AG04449 (cell line): Measurements from ENCODE around the gene CEBPG.

Source experiments
- CTCF ChIA-PET: fragments of 350-600 bp; formaldehyde crosslinking; extraction: SDS; loops from one replicate; lab custom pipeline; 2021; ENCODE audit warnings: antibody characterized with exemption; lab: Yijun Ruan, JAX
- POLR2A ChIA-PET: fragments of 400-600, 350-600 bp; formaldehyde crosslinking; extraction: SDS; loops from one replicate; lab custom pipeline; 2020; ENCODE audit warnings: antibody characterized with exemption, inconsistent platforms; lab: Yijun Ruan, JAX
- DNase-seq: peaks from one replicate; pipeline ENCODE4 v3.0.0-alpha.2; 2010; ENCODE audit warnings: low read depth, low spot score
- H3K4me3 ChIP-seq: 2 replicates; pipeline ENCODE4 v1.5.1; 2011; ENCODE audit warnings: low read depth, mild to moderate bottlenecking, control low read depth, low read length
- TF ChIP-seq, protein P1 (sequence below): IDR thresholded peaks from one replicate; pipeline ENCODE4 v1.5.1; 2011; ENCODE audit warnings: mild to moderate bottlenecking, moderate library complexity, low read length, control low read depth, inconsistent platforms; ENCODE audit not compliant: insufficient read depth; ENCODE audit errors: missing control alignments

Gene CEBPG

GRCh38 chr19:33398361-33399060 lies 25.0 kb downstream of the CEBPG start:
- CTCF ChIA-PET: interaction anchor here (1.1 to 19.3 kb wide), 8 partner anchors 8 to 221 kb away, joined by 3 to 406 read pairs (median 5); partner anchors contain the start of gene CEBPG
- no peak for DNase-seq
- TF ChIP-seq, protein P1, sequence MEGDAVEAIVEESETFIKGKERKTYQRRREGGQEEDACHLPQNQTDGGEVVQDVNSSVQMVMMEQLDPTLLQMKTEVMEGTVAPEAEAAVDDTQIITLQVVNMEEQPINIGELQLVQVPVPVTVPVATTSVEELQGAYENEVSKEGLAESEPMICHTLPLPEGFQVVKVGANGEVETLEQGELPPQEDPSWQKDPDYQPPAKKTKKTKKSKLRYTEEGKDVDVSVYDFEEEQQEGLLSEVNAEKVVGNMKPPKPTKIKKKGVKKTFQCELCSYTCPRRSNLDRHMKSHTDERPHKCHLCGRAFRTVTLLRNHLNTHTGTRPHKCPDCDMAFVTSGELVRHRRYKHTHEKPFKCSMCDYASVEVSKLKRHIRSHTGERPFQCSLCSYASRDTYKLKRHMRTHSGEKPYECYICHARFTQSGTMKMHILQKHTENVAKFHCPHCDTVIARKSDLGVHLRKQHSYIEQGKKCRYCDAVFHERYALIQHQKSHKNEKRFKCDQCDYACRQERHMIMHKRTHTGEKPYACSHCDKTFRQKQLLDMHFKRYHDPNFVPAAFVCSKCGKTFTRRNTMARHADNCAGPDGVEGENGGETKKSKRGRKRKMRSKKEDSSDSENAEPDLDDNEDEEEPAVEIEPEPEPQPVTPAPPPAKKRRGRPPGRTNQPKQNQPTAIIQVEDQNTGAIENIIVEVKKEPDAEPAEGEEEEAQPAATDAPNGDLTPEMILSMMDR: no peak
- POLR2A ChIA-PET: interaction anchor here (1.2 kb wide), 1 partner anchor 25 kb away, joined by 4 read pairs; the partner anchor contains the start of gene CEBPG
- H3K4me3 ChIP-seq: no peak overlapping the region

DNA sequence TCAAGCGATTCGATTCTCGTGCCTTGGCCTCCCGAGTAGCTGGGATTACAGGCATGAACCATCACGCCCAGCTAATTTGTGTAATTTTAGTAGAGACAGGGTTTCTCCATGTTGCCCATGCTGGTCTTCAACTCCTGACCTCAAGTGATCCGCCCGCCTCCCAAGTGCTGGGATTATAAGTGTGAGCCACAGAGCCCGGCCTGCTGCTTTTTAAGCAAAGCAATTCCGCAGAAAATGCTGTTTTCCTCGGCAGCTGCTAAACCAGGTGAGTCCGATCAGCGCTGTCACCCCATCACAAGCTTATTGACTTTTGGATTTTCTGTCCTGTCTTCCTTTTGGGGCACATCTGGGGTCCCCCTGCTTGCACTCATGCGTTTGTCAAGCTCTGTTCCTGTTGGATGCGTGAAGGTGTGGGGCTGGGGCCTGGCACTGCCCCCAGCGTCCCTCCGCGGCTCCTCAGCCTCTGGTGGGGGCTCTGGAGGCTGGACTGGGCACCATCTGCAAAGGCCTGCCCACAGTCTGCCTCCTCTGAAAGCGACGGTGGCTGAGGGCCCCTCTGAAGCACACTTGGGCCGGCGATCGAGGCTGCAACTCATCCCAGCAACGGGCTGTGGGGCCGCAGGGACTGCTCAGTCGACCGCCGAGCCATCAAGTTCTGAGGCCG lies 25.7 kb downstream of the CEBPG start:
- no peak for DNase-seq
- ChIA-PET POLR2A (no interaction called here), CTCF (interaction anchor here (1.2 to 19.3 kb wide), 4 partner anchors 14 to 160 kb away, joined by 4 to 406 read pairs (median 5); partner anchors contain the start of gene CEBPG)
- H3K4me3 ChIP-seq: no peak overlapping the region
- TF ChIP-seq, protein P1: no peak

- TF ChIP-seq, protein P1: no peak
- H3K4me3 ChIP-seq: no peak overlapping the region
- DNase-seq: no peak
- ChIA-PET POLR2A (no interaction called here), CTCF (interaction anchor here (0.6 to 19.3 kb wide), 7 partner anchors 9 to 161 kb away, joined by 3 to 406 read pairs (median 3); partner anchors contain the start of gene CEBPG)
Observed at GRCh38 chr19:33399745-33400681, 26.5 kb downstream of the CEBPG start.

GRCh38 chr19:33400856-33401682 lies 27.6 kb downstream of the CEBPG start:
- DNase-seq: no peak
- POLR2A ChIA-PET: no interaction called here
- TF ChIP-seq, protein P1: no peak
- CTCF ChIA-PET: interaction anchor here (1.2 to 19.3 kb wide), 4 partner anchors 10 to 162 kb away, joined by 3 to 406 read pairs (median 3); no protein-coding TSS in a partner anchor
- H3K4me3 ChIP-seq: no peak overlapping the region

- TF ChIP-seq, protein P1: no peak
- no peak for DNase-seq
- POLR2A ChIA-PET: no interaction called here
- H3K4me3 ChIP-seq: no peak overlapping the region
- CTCF ChIA-PET: interaction anchor here (1.3 to 19.3 kb wide), 3 partner anchors 9 to 369 kb away, joined by 3 to 406 read pairs (median 6); no protein-coding TSS in a partner anchor
Observed at GRCh38 chr19:33401683-33402420, 28.3 kb downstream of the CEBPG start.
